Transverse colon (tissue), 4 donors: ENCODE measurements around the gene KIF5B.

ENCODE experiments used
- CTCF ChIP-seq, 5 experiments: fragments of 200-600 bp in 3 of 5; fragments of 450-650 bp in 2 of 5; sonication (generic) in 3 of 5; IDR thresholded peaks; 1 replicate in 2 of 5; 2 replicates in 3 of 5; pipeline ENCODE4 v1.5.1; 2016 to 2017; ENCODE audit warnings: antibody characterized with exemption in 5 of 5, inconsistent platforms in 3 of 5, mild to moderate bottlenecking in 2 of 5, moderate library complexity in 1 of 5
- EP300 ChIP-seq: sonication (generic); formaldehyde crosslinking; IDR thresholded peaks from one replicate; pipeline ENCODE4 v1.6.1; 2017; ENCODE audit warnings: antibody characterized with exemption, low read depth
- POLR2A ChIP-seq: fragments of 450-650 bp; IDR thresholded peaks from one replicate; pipeline ENCODE4 v1.6.1; 2016; ENCODE audit warnings: antibody characterized with exemption, mild to moderate bottlenecking, moderate library complexity
- POLR2AphosphoS5 ChIP-seq, 3 donors: sonication (generic); formaldehyde crosslinking; IDR thresholded peaks; one replicate each; pipeline ENCODE4 v1.6.1; 2016; ENCODE audit warnings: antibody characterized with exemption in 3 of 3

- TF ChIP-seq CTCF (IDR thresholded peaks at IDR 0.05) (no peak), POLR2AphosphoS5 (IDR thresholded peaks at IDR 0.05) (no peak), POLR2A (no peak), EP300 (no peak)
Observed at GRCh38 chr10:31975157-31975765, 81.0 kb downstream of the KIF5B start.
